Testis (tissue), 3 donors: ENCODE measurements around the gene MRPS33. TPM values are rescaled to one million over a fixed set of nuclear protein-coding genes. Genes with fewer than 3 reads are reported as not detected.

ENCODE experiments used
- DNase-seq: peaks from one replicate; pipeline ENCODE4 v3.0.0-alpha.2; 2019
- H3K27ac ChIP-seq, 2 donors: fragments of 200-600 bp; sonication (generic); one replicate each; pipeline ENCODE4 v1.5.1; 2019
- H3K27me3 ChIP-seq: fragments of 200-600 bp; sonication (generic); one replicate; pipeline ENCODE4 v1.5.1; 2019
- H3K36me3 ChIP-seq: fragments of 200-600 bp; sonication (generic); one replicate; pipeline ENCODE4 v1.5.1; 2017; ENCODE audit warnings: low read depth; ENCODE audit errors: missing control alignments
- H3K4me1 ChIP-seq: fragments of 200-600 bp; sonication (generic); one replicate; pipeline ENCODE4 v1.5.1; 2019
- H3K4me3 ChIP-seq, 2 donors: fragments of 200-600 bp; sonication (generic); one replicate each; pipeline ENCODE4 v1.5.1; 2017 to 2019
- H3K9me3 ChIP-seq: fragments of 200-600 bp; sonication (generic); one replicate; pipeline ENCODE4 v1.5.1; 2017
- POLR2A ChIP-seq: fragments of 450-650 bp; IDR thresholded peaks from one replicate; pipeline ENCODE4 v1.6.1; 2017; ENCODE audit warnings: antibody characterized with exemption, mild to moderate bottlenecking, moderate library complexity
- WGBS, 2 donors: methylation state at CpG; one replicate each; pipeline ENCODE4 v1.1.5; 2018; 5-methylcytosine and 5-hydroxymethylcytosine counted together
- intact Hi-C: fragments of 100-400 bp; cut with DNase I; formaldehyde crosslinking; loops from one replicate; pipeline ENCODE4 v1.15.1; 2023; ENCODE audit warnings: low total_unique reads
- polyA plus RNA-seq: library from polyadenylated mRNA; stranded (reverse); fragments of 350-450 nt; fragmentation: Illumina TruSeq; extraction: RNeasy Lipid Tissue Mini Kit (QIAGEN cat#74804); gene quantifications from one replicate; pipeline ENCODE4 v1.2.3, GENCODE V29; 2014; ENCODE audit warnings: low read depth, low replicate concordance; ENCODE audit not compliant: insufficient read depth
- total RNA-seq, 2 donors: library from RNA; depleted of rRNA; stranded (reverse); fragments of >200 nt; gene quantifications; one replicate each; pipeline ENCODE4 v1.2.3, GENCODE V29; 2016
- TF ChIP-seq, protein P1 (sequence below), 3 experiments: fragments of 450-650 bp in 2 of 3; fragments of 200-600 bp in 1 of 3; sonication (generic) in 1 of 3; IDR thresholded peaks; one replicate each; pipeline ENCODE4 v1.5.1; 2016 to 2019; ENCODE audit warnings: antibody characterized with exemption in 3 of 3, mild to moderate bottlenecking in 2 of 3, moderate library complexity in 1 of 3

MRPS33 gene
- total and polyA plus RNA-seq, 3 donors from 2014 or later = 28.8 to 114 (median 31.9) TPM

DNA sequence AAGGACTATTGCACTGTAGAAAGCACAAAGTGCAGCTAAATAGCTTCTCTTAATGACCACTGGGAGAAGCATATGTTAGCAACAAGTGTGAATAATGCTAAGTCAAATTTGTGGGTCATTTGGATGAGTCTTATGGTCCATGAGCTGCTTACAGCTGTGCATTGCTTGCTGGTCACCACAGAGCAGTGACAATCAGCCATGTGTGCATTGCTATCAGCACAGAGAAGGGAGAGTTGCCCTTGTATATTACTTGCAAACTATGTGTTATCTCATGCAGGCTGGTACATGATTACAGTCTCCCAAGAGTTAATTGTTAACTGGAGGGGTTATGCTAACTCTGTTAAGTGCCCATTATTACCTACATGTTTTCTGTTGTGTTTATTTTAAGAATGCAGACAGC is 25.7 kb downstream of the MRPS33 start:
- no peak overlapping the region for H3K27ac ChIP-seq
- no peaks in the 10 kb centered on the region for H3K9me3 ChIP-seq
- intact Hi-C loops = no loop called here
- no peak for DNase-seq
- TF ChIP-seq POLR2A = no peak
- TF ChIP-seq, protein P1, sequence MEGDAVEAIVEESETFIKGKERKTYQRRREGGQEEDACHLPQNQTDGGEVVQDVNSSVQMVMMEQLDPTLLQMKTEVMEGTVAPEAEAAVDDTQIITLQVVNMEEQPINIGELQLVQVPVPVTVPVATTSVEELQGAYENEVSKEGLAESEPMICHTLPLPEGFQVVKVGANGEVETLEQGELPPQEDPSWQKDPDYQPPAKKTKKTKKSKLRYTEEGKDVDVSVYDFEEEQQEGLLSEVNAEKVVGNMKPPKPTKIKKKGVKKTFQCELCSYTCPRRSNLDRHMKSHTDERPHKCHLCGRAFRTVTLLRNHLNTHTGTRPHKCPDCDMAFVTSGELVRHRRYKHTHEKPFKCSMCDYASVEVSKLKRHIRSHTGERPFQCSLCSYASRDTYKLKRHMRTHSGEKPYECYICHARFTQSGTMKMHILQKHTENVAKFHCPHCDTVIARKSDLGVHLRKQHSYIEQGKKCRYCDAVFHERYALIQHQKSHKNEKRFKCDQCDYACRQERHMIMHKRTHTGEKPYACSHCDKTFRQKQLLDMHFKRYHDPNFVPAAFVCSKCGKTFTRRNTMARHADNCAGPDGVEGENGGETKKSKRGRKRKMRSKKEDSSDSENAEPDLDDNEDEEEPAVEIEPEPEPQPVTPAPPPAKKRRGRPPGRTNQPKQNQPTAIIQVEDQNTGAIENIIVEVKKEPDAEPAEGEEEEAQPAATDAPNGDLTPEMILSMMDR (IDR thresholded peaks at IDR 0.05) = no peak
- no peaks in the 10 kb centered on the region for H3K36me3 ChIP-seq
- no peak overlapping the region for H3K4me3 ChIP-seq
- H3K27me3 ChIP-seq = no peaks in the 10 kb centered on the region
- H3K4me1 ChIP-seq = no peaks in the 10 kb centered on the region

DNA sequence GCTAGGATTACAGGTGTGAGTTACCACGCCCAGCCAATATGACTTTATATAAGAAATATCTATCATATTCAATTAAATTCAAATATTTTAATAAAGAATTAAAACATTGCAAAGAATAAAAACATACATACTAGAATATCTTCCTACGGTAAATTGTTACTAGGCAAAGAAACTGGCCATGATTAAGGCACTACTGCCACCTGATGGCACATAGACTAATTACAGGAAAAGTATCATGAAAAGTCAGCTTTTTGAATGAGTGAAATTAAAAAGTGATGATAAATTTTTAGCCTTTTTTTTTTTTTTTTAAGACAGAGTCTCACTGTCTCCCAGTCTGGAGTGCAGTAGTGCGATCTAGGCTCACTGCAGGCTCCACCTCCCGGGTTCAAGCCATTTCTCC is 30.9 kb downstream of the MRPS33 start:
- no peak for TF ChIP-seq POLR2A
- TF ChIP-seq, protein P1 (IDR thresholded peaks at IDR 0.05) = peak in 1 of 3 experiments; percentile 8
- H3K4me3 ChIP-seq = no peak overlapping the region
- H3K27me3 ChIP-seq = no peaks in the 10 kb centered on the region
- H3K36me3 ChIP-seq = no peaks in the 10 kb centered on the region
- WGBS, 2 donors = 68 to 69% methylated on average over 4 of the region's 4 CpGs
- no peaks in the 10 kb centered on the region for H3K9me3 ChIP-seq
- no peak for DNase-seq
- no peak overlapping the region for H3K27ac ChIP-seq
- no peaks in the 10 kb centered on the region for H3K4me1 ChIP-seq
- intact Hi-C loops = no loop called here

DNA sequence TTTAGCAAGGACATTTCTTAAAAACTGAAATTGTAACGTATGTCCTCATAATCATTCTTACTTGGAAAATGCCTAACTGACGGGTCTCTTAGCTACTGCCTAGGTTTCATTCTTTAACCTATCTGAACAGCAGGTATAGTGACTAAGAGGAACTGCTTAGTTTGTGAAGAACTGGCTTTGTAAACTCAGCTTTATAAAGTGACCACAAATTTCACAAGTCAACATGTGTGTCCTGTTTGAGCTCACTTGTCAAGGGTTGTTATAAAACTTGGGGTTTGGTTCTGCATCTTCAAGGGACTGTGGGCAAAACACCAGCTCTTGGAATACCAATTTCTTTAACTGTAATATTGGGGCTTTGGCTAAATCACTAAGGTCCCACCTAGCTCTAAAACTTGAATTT is 32.2 kb downstream of the MRPS33 start:
- TF ChIP-seq, protein P1 (IDR thresholded peaks at IDR 0.05) = no peak
- no peak for TF ChIP-seq POLR2A
- 69 to 76% methylated on average over 2 of the region's 2 CpGs for WGBS, 2 donors

DNA sequence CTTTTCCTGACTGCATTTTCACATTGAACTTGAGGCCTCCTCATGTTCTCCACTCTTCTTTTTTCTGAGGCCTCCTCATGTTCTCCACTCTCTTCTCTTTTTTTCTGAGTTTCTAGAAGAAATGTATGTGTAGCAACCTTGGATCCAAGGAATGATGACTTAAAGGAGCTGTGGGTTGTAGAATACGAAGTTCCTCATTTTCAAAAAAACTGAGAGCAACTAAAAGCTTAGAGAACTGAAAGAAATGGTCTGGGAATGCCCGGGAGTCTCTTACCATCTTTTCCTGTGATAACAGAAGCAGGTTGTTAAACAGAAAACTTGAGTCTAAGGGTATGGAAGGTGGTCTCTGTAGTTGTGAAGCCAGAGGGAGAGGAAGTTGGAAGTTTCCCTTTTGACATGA is 32.8 kb downstream of the MRPS33 start:
- no peaks in the 10 kb centered on the region for H3K4me1 ChIP-seq
- 62 to 75% methylated on average over 2 of the region's 2 CpGs for WGBS, 2 donors
- H3K36me3 ChIP-seq = no peaks in the 10 kb centered on the region
- no peak overlapping the region for H3K27ac ChIP-seq
- intact Hi-C loops = no loop called here
- H3K4me3 ChIP-seq = no peak overlapping the region
- no peak for TF ChIP-seq POLR2A
- TF ChIP-seq, protein P1 (IDR thresholded peaks at IDR 0.05) = no peak
- no peak for DNase-seq
- H3K9me3 ChIP-seq = no peaks in the 10 kb centered on the region
- no peaks in the 10 kb centered on the region for H3K27me3 ChIP-seq

More for the DNA sequence above, 32.2 kb downstream of the MRPS33 start:
- intact Hi-C loops = no loop called here
- Histone ChIP-seq H3K9me3 (no peaks in the 10 kb centered on the region), H3K36me3 (no peaks in the 10 kb centered on the region), H3K27ac (no peak overlapping the region), H3K4me3 (no peak overlapping the region), H3K27me3 (no peaks in the 10 kb centered on the region), H3K4me1 (no peaks in the 10 kb centered on the region)
- no peak for DNase-seq

DNA sequence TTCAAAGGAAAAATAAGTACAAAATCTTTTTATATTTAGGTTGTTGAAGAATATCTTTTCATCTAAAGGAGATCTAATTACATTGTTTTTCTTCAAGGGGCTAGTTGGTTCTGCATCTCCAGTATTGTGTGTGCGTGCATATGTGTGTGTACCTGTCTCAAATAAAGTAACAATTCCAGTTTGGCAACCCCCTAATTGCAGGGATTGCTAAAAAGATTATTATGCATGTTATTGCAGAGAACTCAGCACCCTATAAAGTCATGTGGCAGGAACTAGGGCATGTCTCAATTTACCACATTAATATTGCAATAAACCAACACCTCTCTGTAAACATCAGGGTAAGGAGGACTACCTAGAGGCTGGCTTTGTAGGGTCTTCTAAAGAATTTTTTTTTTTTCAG is 37.0 kb downstream of the MRPS33 start:
- TF ChIP-seq, protein P1 (IDR thresholded peaks at IDR 0.05) = no peak
- TF ChIP-seq POLR2A = no peak
- no peaks in the 10 kb centered on the region for H3K27me3 ChIP-seq
- no peaks in the 10 kb centered on the region for H3K36me3 ChIP-seq
- 89 to 91% methylated on average over 1 of the region's 1 CpG for WGBS, 2 donors
- H3K27ac ChIP-seq = no peak overlapping the region
- H3K4me3 ChIP-seq = no peak overlapping the region
- no peaks in the 10 kb centered on the region for H3K9me3 ChIP-seq
- DNase-seq = no peak
- H3K4me1 ChIP-seq = no peaks in the 10 kb centered on the region
- intact Hi-C loops = no loop called here
